ENCODE data around the gene OTUD1. TPM values are rescaled to one million over a fixed set of nuclear protein-coding genes. Genes with fewer than 3 reads are reported as not detected.
A peak's percentile ranks its signal among the peaks of the same experiment; 100 is the strongest.

Gene OTUD1
- total RNA-seq, 2 experiments from 2014 or later, result 4.5 to 6.8 TPM

DNA sequence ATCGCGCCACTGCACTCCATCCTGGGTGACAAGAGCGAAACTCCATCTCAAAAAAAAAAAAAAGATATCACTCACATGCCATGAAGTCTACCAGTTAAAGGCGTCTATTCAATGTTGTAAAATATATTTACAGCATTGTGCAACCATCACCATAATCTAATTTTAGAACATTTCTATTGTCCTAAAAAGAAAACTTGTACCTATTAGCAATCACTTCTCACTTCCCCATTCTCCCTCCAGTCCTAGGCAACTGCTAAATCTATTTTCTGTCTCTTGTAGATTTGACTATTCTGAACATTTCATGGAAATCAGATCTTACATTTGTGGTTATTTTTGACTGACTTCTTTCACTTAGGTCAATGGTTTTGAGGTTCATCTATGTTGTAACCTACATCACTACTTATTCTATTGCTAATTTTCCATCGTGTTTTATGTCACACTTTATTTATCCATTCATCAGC, 25.2 kb upstream of the OTUD1 start:
- peak; percentile 25 for DNase-seq (ENCODE audit: low spot score)
- H3K9me3 ChIP-seq (ENCODE audit: low read length), result no peaks in the 10 kb centered on the region
- H3K36me3 ChIP-seq (ENCODE audit: insufficient read depth, low read length), result no peaks in the 10 kb centered on the region
- H3K9me2 ChIP-seq (ENCODE audit: insufficient read depth, low read length), result no peaks in the 10 kb centered on the region
- POLR2A ChIA-PET, result interaction anchor here (0.6 kb wide), 1 partner anchor 118 kb away, joined by 3 read pairs; no protein-coding TSS in a partner anchor
- no peak for TF ChIP-seq EZH2phosphoT487 (IDR thresholded peaks at IDR 0.05; ENCODE audit: borderline replicate concordance, low read depth, low read length)
- CTCF ChIA-PET (ENCODE audit: unreplicated experiment), result no interaction called here
- intact Hi-C loops (cut with micrococcal nuclease; ENCODE audit: unreplicated experiment), result loop anchor here (10.0 kb wide), 1 partner anchor 99 kb away; no protein-coding TSS in a partner anchor
- H3K27ac ChIP-seq (ENCODE audit: low read depth, low read length, poor library complexity, severe bottlenecking), result no peak overlapping the region
- peak overlapping the region; percentile 12; the same call in 1 of the 2 replicates for H3K4me2 ChIP-seq (ENCODE audit: low read length)
- H3K4me1 ChIP-seq (ENCODE audit: insufficient read depth, low read length, poor library complexity, severe bottlenecking), result peaks cover 9% of the 10 kb centered on the region
- H3K4me3 ChIP-seq (ENCODE audit: low read depth, low read length, poor library complexity, severe bottlenecking), result no peak overlapping the region
- H3K79me2 ChIP-seq (ENCODE audit: insufficient read depth, low read depth, low read length), result no peaks in the 10 kb centered on the region
- no peak overlapping the region for H2AFZ ChIP-seq (ENCODE audit: low read length)
- H4K20me1 ChIP-seq (ENCODE audit: insufficient read depth, low read length), result no peaks in the 10 kb centered on the region
- no TSS peak for BruUV-seq (replicated peaks)

DNA sequence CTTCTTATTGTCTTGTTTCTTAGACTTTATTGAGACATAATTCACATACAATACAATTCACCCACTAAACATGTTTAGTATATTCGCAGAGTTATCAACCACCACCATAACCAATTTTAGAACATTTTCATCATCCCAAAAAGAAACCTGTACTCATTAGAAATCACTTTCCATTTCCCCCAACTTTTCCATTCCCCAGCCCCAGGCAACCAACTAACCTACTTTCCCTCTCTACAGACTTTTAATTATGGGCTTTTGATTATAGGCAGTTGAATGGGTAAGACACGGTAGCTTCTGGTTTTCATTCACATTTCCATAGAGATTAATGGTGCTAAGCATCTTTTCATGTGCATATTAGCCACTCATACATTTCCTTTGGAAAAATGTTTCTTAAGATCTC, 24.2 kb upstream of the OTUD1 start:
- no peaks in the 10 kb centered on the region for H3K9me3 ChIP-seq (ENCODE audit: low read length)
- H2AFZ ChIP-seq (ENCODE audit: low read length), result no peak overlapping the region
- ChIA-PET POLR2A (interaction anchor here (0.6 to 0.8 kb wide), 2 partner anchors 10 to 271 kb away, joined by 3 read pairs; no protein-coding TSS in a partner anchor), CTCF (ENCODE audit: unreplicated experiment) (no interaction called here)
- intact Hi-C loops (cut with micrococcal nuclease; ENCODE audit: unreplicated experiment), result loop anchor here (10.0 kb wide), 1 partner anchor 100 kb away; no protein-coding TSS in a partner anchor
- H3K36me3 ChIP-seq (ENCODE audit: insufficient read depth, low read length), result no peaks in the 10 kb centered on the region
- no peak for TF ChIP-seq EZH2phosphoT487 (IDR thresholded peaks at IDR 0.05; ENCODE audit: borderline replicate concordance, low read depth, low read length)
- TF ChIP-seq, protein P1, sequence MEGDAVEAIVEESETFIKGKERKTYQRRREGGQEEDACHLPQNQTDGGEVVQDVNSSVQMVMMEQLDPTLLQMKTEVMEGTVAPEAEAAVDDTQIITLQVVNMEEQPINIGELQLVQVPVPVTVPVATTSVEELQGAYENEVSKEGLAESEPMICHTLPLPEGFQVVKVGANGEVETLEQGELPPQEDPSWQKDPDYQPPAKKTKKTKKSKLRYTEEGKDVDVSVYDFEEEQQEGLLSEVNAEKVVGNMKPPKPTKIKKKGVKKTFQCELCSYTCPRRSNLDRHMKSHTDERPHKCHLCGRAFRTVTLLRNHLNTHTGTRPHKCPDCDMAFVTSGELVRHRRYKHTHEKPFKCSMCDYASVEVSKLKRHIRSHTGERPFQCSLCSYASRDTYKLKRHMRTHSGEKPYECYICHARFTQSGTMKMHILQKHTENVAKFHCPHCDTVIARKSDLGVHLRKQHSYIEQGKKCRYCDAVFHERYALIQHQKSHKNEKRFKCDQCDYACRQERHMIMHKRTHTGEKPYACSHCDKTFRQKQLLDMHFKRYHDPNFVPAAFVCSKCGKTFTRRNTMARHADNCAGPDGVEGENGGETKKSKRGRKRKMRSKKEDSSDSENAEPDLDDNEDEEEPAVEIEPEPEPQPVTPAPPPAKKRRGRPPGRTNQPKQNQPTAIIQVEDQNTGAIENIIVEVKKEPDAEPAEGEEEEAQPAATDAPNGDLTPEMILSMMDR (conservative IDR thresholded peaks at IDR 0.05; ENCODE audit: low read length), result no peak
- H4K20me1 ChIP-seq (ENCODE audit: insufficient read depth, low read length), result no peaks in the 10 kb centered on the region
- H3K27ac ChIP-seq (ENCODE audit: low read depth, low read length, poor library complexity, severe bottlenecking), result no peak overlapping the region
- no TSS peak for BruUV-seq (replicated peaks)
- peaks cover 9% of the 10 kb centered on the region for H3K4me1 ChIP-seq (ENCODE audit: insufficient read depth, low read length, poor library complexity, severe bottlenecking)
- no peaks in the 10 kb centered on the region for H3K79me2 ChIP-seq (ENCODE audit: insufficient read depth, low read depth, low read length)
- no peaks in the 10 kb centered on the region for H3K9me2 ChIP-seq (ENCODE audit: insufficient read depth, low read length)
- H3K4me2 ChIP-seq (ENCODE audit: low read length), result no peak overlapping the region
- H3K4me3 ChIP-seq (ENCODE audit: low read depth, low read length, poor library complexity, severe bottlenecking), result no peak overlapping the region
- no peak for DNase-seq (ENCODE audit: low spot score)

DNA sequence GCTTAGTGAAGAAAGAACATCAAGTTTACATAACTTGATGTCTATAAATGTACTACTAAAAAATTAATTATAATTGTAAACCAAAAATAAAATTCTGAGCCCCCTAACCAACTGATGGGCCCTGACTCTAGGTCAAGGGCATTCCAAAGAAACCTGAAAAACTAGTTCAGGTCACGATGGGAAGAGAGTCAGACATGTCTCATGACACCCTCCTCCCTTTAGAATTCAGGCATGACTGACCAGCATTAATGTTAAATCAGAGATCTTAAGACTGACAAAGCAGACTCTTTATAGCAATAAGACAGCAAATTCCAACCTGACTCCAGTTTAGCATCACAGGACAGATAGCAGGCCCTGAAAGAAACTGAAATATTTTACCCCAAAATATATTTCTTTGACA, 21.6 kb upstream of the OTUD1 start:
- H3K9me2 ChIP-seq (ENCODE audit: insufficient read depth, low read length), result no peaks in the 10 kb centered on the region
- no peaks in the 10 kb centered on the region for H3K36me3 ChIP-seq (ENCODE audit: insufficient read depth, low read length)
- no peaks in the 10 kb centered on the region for H3K9me3 ChIP-seq (ENCODE audit: low read length)
- TF ChIP-seq, protein P1 (conservative IDR thresholded peaks at IDR 0.05; ENCODE audit: low read length), result no peak
- TF ChIP-seq EZH2phosphoT487 (IDR thresholded peaks at IDR 0.05; ENCODE audit: borderline replicate concordance, low read depth, low read length), result no peak
- no peak overlapping the region for H3K4me3 ChIP-seq (ENCODE audit: low read depth, low read length, poor library complexity, severe bottlenecking)
- no peaks in the 10 kb centered on the region for H3K79me2 ChIP-seq (ENCODE audit: insufficient read depth, low read depth, low read length)
- no peaks in the 10 kb centered on the region for H4K20me1 ChIP-seq (ENCODE audit: insufficient read depth, low read length)
- H3K4me2 ChIP-seq (ENCODE audit: low read length), result no peak overlapping the region
- no peak overlapping the region for H2AFZ ChIP-seq (ENCODE audit: low read length)
- CTCF ChIA-PET (ENCODE audit: unreplicated experiment), result no interaction called here
- no peak overlapping the region for H3K27ac ChIP-seq (ENCODE audit: low read depth, low read length, poor library complexity, severe bottlenecking)
- no TSS peak for BruUV-seq (replicated peaks)
- POLR2A ChIA-PET, result no interaction called here
- H3K4me1 ChIP-seq (ENCODE audit: insufficient read depth, low read length, poor library complexity, severe bottlenecking), result peaks cover 9% of the 10 kb centered on the region
- no peak for DNase-seq (ENCODE audit: low spot score)
- intact Hi-C loops (cut with micrococcal nuclease; ENCODE audit: unreplicated experiment), result loop anchor here (10.0 kb wide), 1 partner anchor 102 kb away; no protein-coding TSS in a partner anchor
